ENCODE data around the gene CAPN5.
"Not testable (repeated sequence)": the region's sequence is repeated elsewhere in the genome, so short reads cannot be mapped to it uniquely, and the experiment has no call there.

CAPN5 gene

DNA sequence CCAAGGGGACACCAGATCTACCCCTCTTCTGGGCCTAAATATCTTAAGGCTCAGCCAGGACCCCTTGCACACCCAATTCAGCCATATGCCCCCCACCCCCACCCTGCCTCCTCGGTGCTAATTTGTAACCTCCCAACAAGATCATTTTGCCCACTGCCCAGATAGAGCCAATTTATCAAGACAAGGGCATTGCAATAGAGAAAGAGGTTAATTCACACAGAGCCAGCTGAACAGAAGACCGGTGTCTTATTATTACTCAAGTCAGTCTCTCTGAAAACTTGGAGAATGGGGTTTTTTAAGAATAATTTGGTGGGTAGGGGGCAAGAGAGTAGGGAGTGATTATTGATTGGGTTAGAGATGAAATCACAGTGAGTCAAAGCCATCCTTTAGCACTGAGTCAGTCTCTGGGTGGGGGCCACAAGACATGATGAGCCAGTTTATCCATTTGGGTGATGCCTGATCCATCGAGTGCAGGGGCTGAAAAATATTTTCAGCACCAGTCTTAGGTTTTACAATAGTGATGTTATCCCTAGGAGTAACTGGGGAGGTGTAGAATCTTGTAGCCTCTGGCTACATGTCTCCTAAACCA is 9.9 kb upstream of the CAPN5 start:
- TF ChIP-seq, protein P1, sequence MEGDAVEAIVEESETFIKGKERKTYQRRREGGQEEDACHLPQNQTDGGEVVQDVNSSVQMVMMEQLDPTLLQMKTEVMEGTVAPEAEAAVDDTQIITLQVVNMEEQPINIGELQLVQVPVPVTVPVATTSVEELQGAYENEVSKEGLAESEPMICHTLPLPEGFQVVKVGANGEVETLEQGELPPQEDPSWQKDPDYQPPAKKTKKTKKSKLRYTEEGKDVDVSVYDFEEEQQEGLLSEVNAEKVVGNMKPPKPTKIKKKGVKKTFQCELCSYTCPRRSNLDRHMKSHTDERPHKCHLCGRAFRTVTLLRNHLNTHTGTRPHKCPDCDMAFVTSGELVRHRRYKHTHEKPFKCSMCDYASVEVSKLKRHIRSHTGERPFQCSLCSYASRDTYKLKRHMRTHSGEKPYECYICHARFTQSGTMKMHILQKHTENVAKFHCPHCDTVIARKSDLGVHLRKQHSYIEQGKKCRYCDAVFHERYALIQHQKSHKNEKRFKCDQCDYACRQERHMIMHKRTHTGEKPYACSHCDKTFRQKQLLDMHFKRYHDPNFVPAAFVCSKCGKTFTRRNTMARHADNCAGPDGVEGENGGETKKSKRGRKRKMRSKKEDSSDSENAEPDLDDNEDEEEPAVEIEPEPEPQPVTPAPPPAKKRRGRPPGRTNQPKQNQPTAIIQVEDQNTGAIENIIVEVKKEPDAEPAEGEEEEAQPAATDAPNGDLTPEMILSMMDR (IDR thresholded peaks at IDR 0.05; ENCODE audit: insufficient read depth, low read depth, low read length, missing control alignments), result no peak
- no peak overlapping the region for H3K4me3 ChIP-seq (ENCODE audit: low read depth, low read length)
- no peak for DNase-seq (ENCODE audit: low read depth)

DNA sequence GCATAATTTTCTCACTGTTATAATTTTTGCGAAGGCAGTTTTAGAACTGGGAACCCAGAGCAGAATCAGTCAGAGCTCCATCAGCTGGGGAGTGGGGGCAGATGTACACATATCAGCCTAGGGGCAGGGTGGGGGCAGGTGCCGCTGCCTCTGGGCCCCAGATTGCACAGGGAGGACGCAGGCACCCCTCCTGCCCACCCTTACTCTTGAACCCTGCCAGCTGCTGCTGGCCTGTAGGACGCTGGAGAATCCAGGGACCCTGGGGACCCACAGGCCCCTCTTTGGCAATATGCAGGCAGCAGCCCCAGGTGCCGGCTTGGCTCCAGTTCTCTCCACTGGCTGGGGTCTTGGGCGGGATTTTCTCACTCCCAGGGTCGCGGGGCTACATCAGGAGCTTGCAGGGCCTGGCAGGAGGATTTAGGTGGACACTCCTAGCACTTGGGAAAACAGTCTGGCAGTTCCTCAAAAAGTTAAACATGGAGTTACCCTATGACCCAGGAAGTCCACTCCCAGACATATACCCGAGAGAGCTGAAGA is 8.8 kb upstream of the CAPN5 start:
- TF ChIP-seq, protein P1 (IDR thresholded peaks at IDR 0.05; ENCODE audit: insufficient read depth, low read depth, low read length, missing control alignments), result no peak
- DNase-seq (ENCODE audit: low read depth), result no peak
- H3K4me3 ChIP-seq (ENCODE audit: low read depth, low read length), result no peak overlapping the region

DNA sequence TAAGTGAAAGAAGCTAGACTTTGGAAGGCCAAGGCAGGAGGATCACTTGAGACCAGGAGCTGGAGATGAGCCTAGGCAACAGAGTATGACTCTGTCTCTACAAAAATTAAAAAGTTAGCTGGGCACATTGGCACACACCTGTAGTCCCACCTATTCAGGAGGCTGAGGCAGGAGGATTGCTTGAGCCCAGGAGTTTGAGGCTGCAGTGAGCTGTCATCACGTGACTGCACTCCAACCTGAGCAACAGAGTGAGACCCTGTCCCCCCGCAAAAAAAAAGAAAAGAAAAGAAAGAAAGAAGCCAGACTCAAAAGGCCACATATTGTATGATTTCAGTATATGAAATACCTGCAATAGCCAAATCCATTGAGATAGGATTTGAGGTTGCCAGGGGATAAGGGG is 7.9 kb upstream of the CAPN5 start:
- TF ChIP-seq, protein P1 (IDR thresholded peaks at IDR 0.05; ENCODE audit: insufficient read depth, low read depth, low read length, missing control alignments), result no peak
- no peak overlapping the region for H3K4me3 ChIP-seq (ENCODE audit: low read depth, low read length)
- no peak for DNase-seq (ENCODE audit: low read depth)

DNA sequence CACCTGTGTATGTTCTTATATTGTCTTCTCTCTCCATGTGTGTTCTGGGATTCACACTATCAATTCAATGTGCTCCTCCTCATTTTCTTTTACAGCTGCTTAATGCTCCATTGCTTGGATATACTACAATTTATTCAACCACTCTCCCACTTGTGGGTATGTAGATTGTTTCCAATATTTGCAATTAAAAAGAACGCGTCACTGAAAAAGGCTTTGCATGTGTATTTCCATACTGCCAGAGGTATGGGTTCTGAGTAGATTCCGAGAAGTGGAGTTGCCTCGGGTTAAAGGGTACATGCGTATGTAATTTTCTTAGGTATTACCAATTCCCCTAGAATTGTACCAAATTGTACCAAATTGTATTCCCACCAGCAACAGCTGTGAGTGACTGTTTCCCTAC is 7.0 kb upstream of the CAPN5 start:
- TF ChIP-seq, protein P1 (IDR thresholded peaks at IDR 0.05; ENCODE audit: insufficient read depth, low read depth, low read length, missing control alignments), result no peak
- DNase-seq (ENCODE audit: low read depth), result no peak

DNA sequence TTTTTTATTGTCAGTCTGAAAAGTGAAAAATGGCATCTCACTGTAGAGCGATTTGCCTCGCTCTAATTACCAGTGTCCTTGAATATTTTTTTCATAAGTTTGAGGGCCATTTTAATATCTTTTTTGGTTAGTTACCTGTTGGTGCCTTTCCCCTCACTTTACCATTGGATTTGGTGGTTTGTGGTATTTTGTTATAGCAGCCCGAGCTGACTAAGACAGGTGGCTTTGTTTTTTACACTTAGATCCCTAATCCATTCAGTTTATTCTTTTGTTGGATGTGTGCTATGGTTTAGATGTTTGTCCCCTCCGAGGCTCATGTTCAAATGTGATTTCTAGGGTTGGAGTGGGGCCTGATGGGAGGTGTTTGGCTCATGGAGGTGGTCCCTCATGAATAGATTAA is 6.5 kb upstream of the CAPN5 start:
- no peak for DNase-seq (ENCODE audit: low read depth)
- TF ChIP-seq, protein P1 (IDR thresholded peaks at IDR 0.05; ENCODE audit: insufficient read depth, low read depth, low read length, missing control alignments), result no peak
- no peak overlapping the region for H3K4me3 ChIP-seq (ENCODE audit: low read depth, low read length)

More for the DNA sequence above, 7.0 kb upstream of the CAPN5 start:
- H3K4me3 ChIP-seq (ENCODE audit: low read depth, low read length), result no peak overlapping the region

DNA sequence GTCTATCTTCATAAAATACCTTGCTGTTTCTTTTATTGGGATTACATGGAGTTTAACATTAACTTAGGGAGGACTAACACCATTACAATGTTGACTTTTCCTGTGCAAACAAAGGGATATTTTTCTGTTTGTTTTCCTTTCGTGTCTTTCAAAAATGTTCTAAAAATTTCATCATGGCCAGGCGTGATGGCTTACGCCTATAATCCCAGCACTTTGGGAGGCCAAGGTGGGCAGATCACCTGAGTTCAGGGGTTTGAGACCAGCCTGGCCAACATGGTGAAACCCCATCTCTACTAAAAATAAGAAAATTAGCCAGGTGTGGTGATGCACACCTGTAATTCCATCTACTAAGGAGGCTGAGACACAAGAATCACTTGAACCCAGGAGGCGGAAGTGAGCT is 5.5 kb upstream of the CAPN5 start:
- not testable (repeated sequence) for DNase-seq (ENCODE audit: low read depth)

DNA sequence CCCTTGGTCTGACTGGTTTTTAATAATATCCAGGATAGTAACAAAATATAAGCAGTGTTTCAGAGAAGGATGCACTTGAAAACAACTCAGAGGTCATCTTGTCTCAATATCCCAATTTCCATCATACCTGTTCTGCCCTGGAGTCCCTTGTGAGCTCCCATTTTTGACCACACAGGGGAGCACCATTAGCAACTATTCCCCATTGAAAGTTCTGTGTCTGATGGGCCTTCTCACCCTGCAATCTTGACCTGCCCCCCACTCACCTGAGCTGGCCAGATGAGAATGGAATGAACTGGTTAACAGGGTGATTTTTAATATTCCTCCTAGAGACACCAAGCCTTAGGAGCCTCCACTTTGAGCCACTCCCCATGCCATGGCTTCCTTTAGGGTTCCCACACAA is 3.8 kb upstream of the CAPN5 start:
- no peak overlapping the region for H3K4me3 ChIP-seq (ENCODE audit: low read depth, low read length)
- no peak for DNase-seq (ENCODE audit: low read depth)
- TF ChIP-seq, protein P1 (IDR thresholded peaks at IDR 0.05; ENCODE audit: insufficient read depth, low read depth, low read length, missing control alignments), result peak; percentile 3

More for the DNA sequence above, 5.5 kb upstream of the CAPN5 start:
- not testable (repeated sequence) for H3K4me3 ChIP-seq (ENCODE audit: low read depth, low read length)
